Body of pancreas (tissue), 4 donors: ENCODE results near the gene ATP8A2. TPM values are rescaled to one million over a fixed set of nuclear protein-coding genes. Genes with fewer than 3 reads are reported as not detected.

Experiments
- ATAC-seq: fragments of 150-250 bp; one replicate; pipeline ENCODE4 v1.9.1; 2016
- DNase-seq, 4 donors: peaks; one replicate each; pipeline ENCODE4 v3.0.0-alpha.2; 2019
- H3K27ac ChIP-seq, 4 donors: fragments of 200-600 bp; sonication (generic); 1 replicate in 3 of 4; 2 replicates in 1 of 4; pipeline versions ENCODE4 v1.5.1 to v1.6.1; 2016 to 2019; ENCODE audit warnings: mild to moderate bottlenecking in 1 of 4, mixed read lengths in 1 of 4, moderate library complexity in 1 of 4
- H3K27me3 ChIP-seq, 2 donors: fragments of 200-600 bp; sonication (generic); one replicate each; pipeline ENCODE4 v1.6.0; 2016; ENCODE audit warnings: mild to moderate bottlenecking in 1 of 2
- H3K36me3 ChIP-seq, 2 donors: fragments of 200-600 bp; sonication (generic); replicated peaks in 1 of 2; 2 replicates each; pipeline ENCODE4 v1.5.1; 2016; ENCODE audit warnings: low read depth in 2 of 2; ENCODE audit not compliant: insufficient read depth in 1 of 2
- H3K4me1 ChIP-seq: fragments of 200-600 bp; sonication (generic); one replicate; pipeline ENCODE4 v1.6.0; 2016
- H3K4me3 ChIP-seq, 2 donors: fragments of 200-600 bp; sonication (generic); 1 replicate in 1 of 2; 2 replicates in 1 of 2; pipeline ENCODE4 v1.5.1; 2016 to 2019
- H3K9me3 ChIP-seq, 3 donors: fragments of 200-600 bp; sonication (generic); 1 replicate in 2 of 3; 2 replicates in 1 of 3; pipeline ENCODE4 v1.5.1; 2016
- CTCF ChIP-seq, 7 experiments: fragments of 450-650 bp in 4 of 7; fragments of 200-600 bp in 3 of 7; sonication (generic) in 3 of 7; IDR thresholded peaks; one replicate each; pipeline ENCODE4 v1.5.1; 2016 to 2019; ENCODE audit warnings: antibody characterized with exemption in 7 of 7
- POLR2A ChIP-seq, 3 donors: fragments of 450-650 bp; IDR thresholded peaks; one replicate each; pipeline ENCODE4 v1.6.1; 2016; ENCODE audit warnings: antibody characterized with exemption in 3 of 3, mild to moderate bottlenecking in 2 of 3
- WGBS, 2 donors: methylation state at CpG; one replicate each; pipeline ENCODE4 v1.1.5; 2017; 5-methylcytosine and 5-hydroxymethylcytosine counted together
- intact Hi-C: fragments of 100-400 bp; cut with DNase I; formaldehyde crosslinking; loops from one replicate; pipeline ENCODE4 v1.15.1; 2023
- total RNA-seq, 2 donors: library from RNA; depleted of rRNA; stranded (reverse); fragments of >200 nt; gene quantifications; one replicate each; pipeline ENCODE4 v1.1.0, GENCODE V29; 2016

ATP8A2 gene
- total RNA-seq, 2 donors from 2014 or later, result under 0.01 TPM; not detected in 1

GRCh38 chr13:25585000-25585399 is 213.2 kb downstream of the ATP8A2 start:
- Histone ChIP-seq H3K27me3 (no peaks in the 10 kb centered on the region), H3K4me1 (no peaks in the 10 kb centered on the region), H3K36me3 (no peaks in the 10 kb centered on the region), H3K27ac (no peak overlapping the region), H3K4me3 (no peak overlapping the region), H3K9me3 (no peaks in the 10 kb centered on the region)
- intact Hi-C loops, result no loop called here
- no peak for ATAC-seq
- 58 to 63% methylated on average over 5 of the region's 5 CpGs for WGBS, 2 donors
- TF ChIP-seq POLR2A (IDR thresholded peaks at IDR 0.05) (no peak), CTCF (IDR thresholded peaks at IDR 0.05) (no peak)
- DNase-seq, result no peak

DNA sequence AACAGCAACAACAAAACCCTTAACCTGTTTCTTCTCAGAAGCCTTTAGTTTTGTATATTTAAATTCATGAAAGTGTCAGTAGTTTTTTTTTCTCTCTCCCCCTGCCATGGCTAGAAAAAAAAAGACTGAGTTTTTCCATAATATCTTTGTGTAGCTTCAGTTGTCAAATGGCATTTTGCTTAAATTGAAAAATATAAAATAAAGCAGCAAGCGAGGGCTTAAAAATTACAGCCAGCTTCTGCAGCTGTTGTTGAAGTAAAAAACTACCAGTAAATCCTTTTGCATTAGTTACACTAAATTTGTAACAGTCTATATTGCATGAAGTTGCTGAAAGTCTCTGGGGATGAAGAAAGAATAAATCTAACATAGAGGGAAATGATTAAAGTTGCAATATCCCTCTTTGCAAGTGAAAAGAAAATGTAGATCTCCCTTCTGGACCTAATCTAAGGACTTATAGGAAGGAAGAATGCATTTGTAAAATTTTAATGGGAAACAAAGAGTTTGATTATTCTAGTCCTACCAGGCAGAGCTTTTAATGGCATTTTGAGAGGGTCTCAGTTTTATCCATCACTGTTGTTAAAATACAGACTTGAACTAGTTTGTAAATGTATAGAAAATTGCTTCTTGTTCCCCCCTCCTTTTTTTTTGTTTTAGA is 215.7 kb downstream of the ATP8A2 start:
- TF ChIP-seq CTCF (IDR thresholded peaks at IDR 0.05), result no peak
- 67 to 68% methylated on average over 1 of the region's 1 CpG for WGBS, 2 donors
- H3K27me3 ChIP-seq, result no peaks in the 10 kb centered on the region

GRCh38 chr13:25588336-25589060 is 216.7 kb downstream of the ATP8A2 start:
- intact Hi-C loops, result no loop called here
- TF ChIP-seq CTCF (IDR thresholded peaks at IDR 0.05), result no peak
- TF ChIP-seq POLR2A (IDR thresholded peaks at IDR 0.05), result no peak
- Histone ChIP-seq H3K9me3 (no peaks in the 10 kb centered on the region), H3K4me1 (no peaks in the 10 kb centered on the region), H3K27ac (no peak overlapping the region), H3K27me3 (no peaks in the 10 kb centered on the region), H3K36me3 (no peaks in the 10 kb centered on the region), H3K4me3 (no peak overlapping the region)
- WGBS, 2 donors, result 67 to 74% methylated on average over 12 of the region's 12 CpGs
- ATAC-seq (no peak), DNase-seq (no peak)

More for the DNA sequence above, 215.7 kb downstream of the ATP8A2 start:
- Histone ChIP-seq H3K9me3 (no peaks in the 10 kb centered on the region), H3K36me3 (no peaks in the 10 kb centered on the region), H3K4me3 (no peak overlapping the region), H3K4me1 (no peaks in the 10 kb centered on the region), H3K27ac (no peak overlapping the region)
- DNase-seq (no peak), ATAC-seq (no peak)
- intact Hi-C loops, result no loop called here

DNA sequence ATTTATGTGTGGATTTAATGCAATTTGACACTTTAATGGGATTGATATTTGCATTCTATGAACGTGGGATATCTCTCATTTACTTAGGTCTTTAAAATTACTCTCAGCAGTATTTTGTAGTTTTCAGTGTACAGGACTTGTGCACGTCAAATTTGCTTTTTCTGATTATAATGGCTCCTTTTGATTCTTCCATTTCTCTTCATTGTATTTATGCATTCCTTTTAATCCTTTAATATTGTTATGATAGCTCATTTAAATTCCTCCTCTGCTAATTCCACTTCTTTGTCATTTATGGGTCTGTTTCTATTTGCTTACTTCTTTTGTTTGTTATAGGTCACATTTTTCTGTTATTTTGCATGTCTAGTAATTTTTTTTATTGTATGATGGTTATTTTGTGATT is 226.6 kb downstream of the ATP8A2 start:
- DNase-seq (no peak), ATAC-seq (no peak)
- Histone ChIP-seq H3K27me3 (no peaks in the 10 kb centered on the region), H3K36me3 (no peaks in the 10 kb centered on the region), H3K9me3 (no peaks in the 10 kb centered on the region), H3K4me1 (no peaks in the 10 kb centered on the region), H3K27ac (no peak overlapping the region), H3K4me3 (no peak overlapping the region)
- WGBS, 2 donors, result 43 to 45% methylated on average over 2 of the region's 2 CpGs
- TF ChIP-seq CTCF (IDR thresholded peaks at IDR 0.05), result no peak
- TF ChIP-seq POLR2A (IDR thresholded peaks at IDR 0.05), result no peak
- intact Hi-C loops, result no loop called here

GRCh38 chr13:25602176-25602575 is 230.4 kb downstream of the ATP8A2 start:
- WGBS, 2 donors, result 27 to 32% methylated on average over 2 of the region's 2 CpGs
- Histone ChIP-seq H3K4me1 (no peaks in the 10 kb centered on the region), H3K4me3 (no peak overlapping the region), H3K27me3 (no peaks in the 10 kb centered on the region), H3K9me3 (no peaks in the 10 kb centered on the region), H3K27ac (no peak overlapping the region), H3K36me3 (no peaks in the 10 kb centered on the region)
- ATAC-seq (no peak), DNase-seq (no peak)
- intact Hi-C loops, result no loop called here
- no peak for TF ChIP-seq CTCF (IDR thresholded peaks at IDR 0.05)
- no peak for TF ChIP-seq POLR2A (IDR thresholded peaks at IDR 0.05)
